Kidney epithelial cell (primary cell): ENCODE results near the gene GLCE. TPM values are rescaled to one million over a fixed set of nuclear protein-coding genes. Genes with fewer than 3 reads are reported as not detected.

Experiments used
- DNase-seq: peaks from one replicate; pipeline ENCODE4 v3.0.0-alpha.2; 2010; ENCODE audit warnings: low read depth
- H3K27me3 ChIP-seq: 2 replicates; pipeline ENCODE4 v1.6.0; 2011; ENCODE audit warnings: low read length; ENCODE audit not compliant: control insufficient read depth, insufficient read depth
- H3K36me3 ChIP-seq: 2 replicates; pipeline ENCODE4 v1.5.1; 2011; ENCODE audit warnings: low read length; ENCODE audit not compliant: control insufficient read depth, insufficient read depth
- H3K4me3 ChIP-seq: 2 replicates; pipeline ENCODE4 v1.5.1; 2011; ENCODE audit warnings: low read depth, mild to moderate bottlenecking, control low read depth, low read length
- total RNA-seq: library from RNA; depleted of rRNA; stranded (reverse); fragments of >200 nt; gene quantifications from 2 replicates; pipeline ENCODE4 v1.2.3, GENCODE V29; 2015
- TF ChIP-seq, protein P1 (sequence below): IDR thresholded peaks from 2 replicates; pipeline ENCODE4 v1.5.1; 2011; ENCODE audit warnings: mild to moderate bottlenecking, moderate library complexity, low read length, control low read depth, inconsistent platforms; ENCODE audit not compliant: insufficient read depth, poor library complexity, severe bottlenecking

The GLCE gene
- total RNA-seq, 1 donor from 2014 or later, result 11.0 TPM

DNA sequence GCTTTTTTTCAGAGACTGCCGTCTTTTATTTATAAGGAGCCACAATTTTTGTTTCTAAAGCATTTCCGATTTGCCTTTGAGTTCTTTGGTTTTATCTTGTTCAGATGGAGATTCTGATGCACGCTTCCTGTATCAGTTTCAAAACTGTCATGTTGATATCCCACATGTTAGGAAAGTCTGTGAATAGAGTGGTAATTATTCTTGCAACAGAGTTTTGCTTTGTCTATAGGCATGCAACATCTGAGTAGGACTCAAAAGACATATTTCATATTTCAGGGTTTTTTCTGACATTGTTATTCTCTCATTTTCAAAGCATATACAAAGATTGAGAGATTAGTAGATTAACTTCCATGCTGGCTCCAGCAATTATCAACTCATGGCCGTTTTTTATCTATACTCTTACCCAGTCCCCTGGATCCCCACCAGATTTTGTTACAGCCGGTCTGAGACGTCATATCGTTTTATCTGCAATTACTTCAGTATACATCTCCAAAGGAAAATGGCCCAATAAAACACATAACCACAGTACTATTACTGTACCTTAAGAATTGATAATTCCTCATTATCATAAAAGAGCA lies 160.6 kb downstream of the GLCE start:
- TF ChIP-seq, protein P1, sequence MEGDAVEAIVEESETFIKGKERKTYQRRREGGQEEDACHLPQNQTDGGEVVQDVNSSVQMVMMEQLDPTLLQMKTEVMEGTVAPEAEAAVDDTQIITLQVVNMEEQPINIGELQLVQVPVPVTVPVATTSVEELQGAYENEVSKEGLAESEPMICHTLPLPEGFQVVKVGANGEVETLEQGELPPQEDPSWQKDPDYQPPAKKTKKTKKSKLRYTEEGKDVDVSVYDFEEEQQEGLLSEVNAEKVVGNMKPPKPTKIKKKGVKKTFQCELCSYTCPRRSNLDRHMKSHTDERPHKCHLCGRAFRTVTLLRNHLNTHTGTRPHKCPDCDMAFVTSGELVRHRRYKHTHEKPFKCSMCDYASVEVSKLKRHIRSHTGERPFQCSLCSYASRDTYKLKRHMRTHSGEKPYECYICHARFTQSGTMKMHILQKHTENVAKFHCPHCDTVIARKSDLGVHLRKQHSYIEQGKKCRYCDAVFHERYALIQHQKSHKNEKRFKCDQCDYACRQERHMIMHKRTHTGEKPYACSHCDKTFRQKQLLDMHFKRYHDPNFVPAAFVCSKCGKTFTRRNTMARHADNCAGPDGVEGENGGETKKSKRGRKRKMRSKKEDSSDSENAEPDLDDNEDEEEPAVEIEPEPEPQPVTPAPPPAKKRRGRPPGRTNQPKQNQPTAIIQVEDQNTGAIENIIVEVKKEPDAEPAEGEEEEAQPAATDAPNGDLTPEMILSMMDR, result no peak
- peaks cover 2% of the 10 kb centered on the region for H3K27me3 ChIP-seq
- H3K4me3 ChIP-seq, result no peak overlapping the region
- H3K36me3 ChIP-seq, result no peaks in the 10 kb centered on the region
- no peak for DNase-seq

Other genes starting within 250 kb of the GLCE start
- gene SPESP1, start 230.1 kb upstream of the GLCE start, total RNA-seq, result 7.9 and 8.4 TPM in 2 replicates
- 0.17 and 0.75 TPM in 2 replicates for gene NOX5, start 145.9 kb upstream of the GLCE start, total RNA-seq
- gene PAQR5, start 138.3 kb downstream of the GLCE start, total RNA-seq, result 6.4 and 9.7 TPM in 2 replicates